NCI-H2196 (cell line): Measurements from ENCODE around the gene PCAT6.
"Not testable (repeated sequence)": the region's sequence is repeated elsewhere in the genome, so short reads cannot be mapped to it uniquely, and the experiment has no call there.

Source experiments
- DNase-seq: peaks from one replicate; lab custom pipeline; 2025; ENCODE audit not compliant: unreplicated experiment; lab: John Stamatoyannopoulos, UW

PCAT6 gene

GRCh38 chr1:202810615-202811295 is at the start of gene PCAT6:
TSS of gene PCAT6 (plus strand) at chr1:202810954.
- peak; percentile 93 for DNase-seq

- DNase-seq = no peak
Observed at GRCh38 chr1:202762019-202762418, 48.7 kb upstream of the PCAT6 start.

- DNase-seq = no peak
Observed at GRCh38 chr1:202765721-202766120, 45.0 kb upstream of the PCAT6 start.

- no peak for DNase-seq
Observed at GRCh38 chr1:202770135-202770534, 40.6 kb upstream of the PCAT6 start.

- DNase-seq = no peak
Observed at GRCh38 chr1:202781180-202781579, 29.6 kb upstream of the PCAT6 start.

GRCh38 chr1:202786804-202787203 is 23.9 kb upstream of the PCAT6 start:
- no peak for DNase-seq

GRCh38 chr1:202788800-202789199 is 22.0 kb upstream of the PCAT6 start:
- no peak for DNase-seq

GRCh38 chr1:202791077-202791747 is 19.5 kb upstream of the PCAT6 start:
- DNase-seq = no peak

- no peak for DNase-seq
Observed at GRCh38 chr1:202794051-202794740, 16.6 kb upstream of the PCAT6 start.

GRCh38 chr1:202794931-202795330 is 15.8 kb upstream of the PCAT6 start:
- not testable (repeated sequence) for DNase-seq

GRCh38 chr1:202796670-202797069 is 14.1 kb upstream of the PCAT6 start:
- no peak for DNase-seq

- no peak for DNase-seq
Observed at GRCh38 chr1:202798260-202798659, 12.5 kb upstream of the PCAT6 start.

- no peak for DNase-seq
Observed at GRCh38 chr1:202798792-202799331, 11.9 kb upstream of the PCAT6 start.

- no peak for DNase-seq
Observed at GRCh38 chr1:202800742-202801141, 10.0 kb upstream of the PCAT6 start.

- no peak for DNase-seq
Observed at GRCh38 chr1:202801175-202801574, 9.6 kb upstream of the PCAT6 start.

GRCh38 chr1:202802034-202802433 is 8.7 kb upstream of the PCAT6 start:
- no peak for DNase-seq

GRCh38 chr1:202802998-202803932 is 7.5 kb upstream of the PCAT6 start:
- DNase-seq = no peak

GRCh38 chr1:202804126-202804525 is 6.6 kb upstream of the PCAT6 start:
- no peak for DNase-seq

- DNase-seq = no peak
Observed at GRCh38 chr1:202805886-202806844, 4.6 kb upstream of the PCAT6 start.
